ENCODE data around the gene TNFRSF13B.
"Not testable (repeated sequence)": the region's sequence is repeated elsewhere in the genome, so short reads cannot be mapped to it uniquely, and the experiment has no call there.

DNA sequence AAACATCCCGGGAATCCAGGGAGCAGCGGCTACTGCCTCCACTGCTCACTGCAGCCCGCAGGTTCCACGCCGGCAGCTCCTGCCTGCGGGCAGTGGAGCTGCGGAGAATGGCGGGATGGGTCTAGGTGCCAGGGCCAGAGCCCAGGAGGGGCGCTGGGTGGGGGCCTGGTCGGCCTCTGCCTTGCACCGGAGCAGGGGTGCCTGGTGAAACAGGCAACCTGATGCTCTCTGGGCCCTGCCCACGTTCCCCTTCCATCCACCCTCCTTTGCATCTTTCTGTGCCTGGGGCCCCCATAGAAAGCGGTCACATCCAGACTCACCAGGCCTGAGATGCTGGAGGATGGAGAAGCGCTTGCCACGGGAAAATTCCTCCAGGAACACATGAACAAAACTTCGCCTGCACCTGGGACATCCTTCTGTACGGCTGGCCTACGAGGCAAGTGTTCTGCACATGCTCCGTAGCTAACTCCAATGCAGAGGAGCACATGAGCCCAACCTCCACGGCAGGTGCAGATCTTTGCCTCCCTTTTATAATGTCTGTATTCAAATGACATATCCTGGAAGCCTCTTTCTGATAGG is 79.0 kb downstream of the TNFRSF13B start:
- not testable (repeated sequence) for TF ChIP-seq CTCF (IDR thresholded peaks at IDR 0.05); POLR2A (IDR thresholded peaks at IDR 0.05); EP300 (IDR thresholded peaks at IDR 0.05; ENCODE audit: low read depth); POLR2AphosphoS5 (IDR thresholded peaks at IDR 0.05)
